ENCODE results near the gene NKAPD1. TPM values are rescaled to one million over a fixed set of nuclear protein-coding genes. Genes with fewer than 3 reads are reported as not detected.

NKAPD1 gene
- polyA plus RNA-seq, 1 of the 3 experiments (the other 2 are of a cell fraction): 9.2 TPM

GRCh38 chr11:112086422-112087191 lies 12.5 kb downstream of the NKAPD1 start, which contains the start of the genes SDHD and TIMM8B (continued):
- no peak for TF ChIP-seq SMC3 (IDR thresholded peaks at IDR 0.05; ENCODE audit: low read depth, low read length)
- no peak for TF ChIP-seq EP300 (IDR thresholded peaks at IDR 0.05; ENCODE audit: borderline replicate concordance in 1 of 2, low read depth in 1 of 2, low read length in 1 of 2)
- TF ChIP-seq NRF1 (IDR thresholded peaks at IDR 0.05; ENCODE audit: low read depth, low read length): peak; percentile 79
- TF ChIP-seq NFIC (IDR thresholded peaks at IDR 0.05; ENCODE audit: borderline replicate concordance): no peak
- TF ChIP-seq GABPA (IDR thresholded peaks at IDR 0.05; ENCODE audit: low read depth): peak; percentile 99
- no peak for TF ChIP-seq FOXJ3 (CRISPR knock-in tag; IDR thresholded peaks at IDR 0.05)
- peak; percentile 94 for TF ChIP-seq CHD2 (IDR thresholded peaks at IDR 0.05; ENCODE audit: low read length, partially characterized antibody)
- peak; percentile 74 for TF ChIP-seq MAX (IDR thresholded peaks at IDR 0.05; ENCODE audit: low read depth)
- no peak for TF ChIP-seq IRF3 (IDR thresholded peaks at IDR 0.05; ENCODE audit: low read depth, low read length)
- no peak for TF ChIP-seq RXRA (IDR thresholded peaks at IDR 0.05; ENCODE audit: borderline replicate concordance, low read depth)
- no peak for TF ChIP-seq JUND (IDR thresholded peaks at IDR 0.05)
- TF ChIP-seq CTCF (IDR thresholded peaks at IDR 0.05): peak; percentile 40
- no peak for TF ChIP-seq FOXM1 (IDR thresholded peaks at IDR 0.05; ENCODE audit: low read depth)
- no peak for TF ChIP-seq GATA2 (CRISPR knock-in tag; IDR thresholded peaks at IDR 0.05)
- TF ChIP-seq RAD21 (IDR thresholded peaks at IDR 0.05; ENCODE audit: low read length): no peak
- TF ChIP-seq TEAD4 (IDR thresholded peaks at IDR 0.05; ENCODE audit: borderline replicate concordance, insufficient read depth): no peak
- TF ChIP-seq TCF12 (IDR thresholded peaks at IDR 0.05): no peak
- 0 out of 2 replicates have a peak, but pooled peaks have one; percentile 78 for TF ChIP-seq SIN3A (IDR thresholded peaks at IDR 0.05; ENCODE audit: borderline replicate concordance, low read depth, low read length)
- TF ChIP-seq ELF1 (IDR thresholded peaks at IDR 0.05): peak; percentile 94
- no peak for TF ChIP-seq REST (IDR thresholded peaks at IDR 0.05; ENCODE audit: low read depth, low read length)
- no peak for TF ChIP-seq USF1 (IDR thresholded peaks at IDR 0.05; ENCODE audit: borderline replicate concordance, low read depth)
- TF ChIP-seq RFX5 (IDR thresholded peaks at IDR 0.05; ENCODE audit: low read length): no peak
